ENCODE measurements around the gene EIF5AL1. TPM values are rescaled to one million over a fixed set of nuclear protein-coding genes. Genes with fewer than 3 reads are reported as not detected.
"Not testable (repeated sequence)": the region's sequence is repeated elsewhere in the genome, so short reads cannot be mapped to it uniquely, and the experiment has no call there.

Gene EIF5AL1
- polyA plus RNA-seq, 1 experiment = 0.23 TPM

GRCh38 chr10:79525049-79525710 lies 12.8 kb downstream of the EIF5AL1 start:
- H3K4me3 ChIP-seq (ENCODE audit: low read depth, low read length); POLR2A ChIA-PET; H3K27me3 ChIP-seq (ENCODE audit: control insufficient read depth, insufficient read depth, low read length); H3K36me3 ChIP-seq (ENCODE audit: control insufficient read depth, insufficient read depth, low read length); CTCF ChIA-PET; DNase-seq (ENCODE audit: low read depth): not testable (repeated sequence)

- POLR2A ChIA-PET; H3K4me3 ChIP-seq (ENCODE audit: low read depth, low read length); H3K27me3 ChIP-seq (ENCODE audit: control insufficient read depth, insufficient read depth, low read length); H3K36me3 ChIP-seq (ENCODE audit: control insufficient read depth, insufficient read depth, low read length); DNase-seq (ENCODE audit: low read depth): not testable (repeated sequence)
- CTCF ChIA-PET = interaction anchor here (0.6 kb wide), 1 partner anchor 571 kb away, joined by 5 read pairs; no protein-coding TSS in a partner anchor
Measured at GRCh38 chr10:79528261-79528660, 15.9 kb downstream of the EIF5AL1 start.

GRCh38 chr10:79533142-79533902 lies 21.0 kb downstream of the EIF5AL1 start:
- CTCF ChIA-PET; DNase-seq (ENCODE audit: low read depth): not testable (repeated sequence)

GRCh38 chr10:79533903-79534175 lies 21.5 kb downstream of the EIF5AL1 start:
- H3K4me3 ChIP-seq (ENCODE audit: low read depth, low read length); POLR2A ChIA-PET; DNase-seq (ENCODE audit: low read depth); H3K36me3 ChIP-seq (ENCODE audit: control insufficient read depth, insufficient read depth, low read length); CTCF ChIA-PET; H3K27me3 ChIP-seq (ENCODE audit: control insufficient read depth, insufficient read depth, low read length): not testable (repeated sequence)

More at GRCh38 chr10:79533142-79533902, 21.0 kb downstream of the EIF5AL1 start:
- POLR2A ChIA-PET; H3K36me3 ChIP-seq (ENCODE audit: control insufficient read depth, insufficient read depth, low read length); H3K27me3 ChIP-seq (ENCODE audit: control insufficient read depth, insufficient read depth, low read length); H3K4me3 ChIP-seq (ENCODE audit: low read depth, low read length): not testable (repeated sequence)

GRCh38 chr10:79538311-79538710 lies 26.0 kb downstream of the EIF5AL1 start:
- DNase-seq (ENCODE audit: low read depth); H3K27me3 ChIP-seq (ENCODE audit: control insufficient read depth, insufficient read depth, low read length); H3K36me3 ChIP-seq (ENCODE audit: control insufficient read depth, insufficient read depth, low read length); POLR2A ChIA-PET; H3K4me3 ChIP-seq (ENCODE audit: low read depth, low read length): not testable (repeated sequence)
- CTCF ChIA-PET = interaction anchor here (0.8 to 2.6 kb wide), 6 partner anchors 8 to 509 kb away, joined by 3 to 24 read pairs (median 4); no protein-coding TSS in a partner anchor

- DNase-seq (ENCODE audit: low read depth); H3K36me3 ChIP-seq (ENCODE audit: control insufficient read depth, insufficient read depth, low read length); POLR2A ChIA-PET; H3K27me3 ChIP-seq (ENCODE audit: control insufficient read depth, insufficient read depth, low read length); H3K4me3 ChIP-seq (ENCODE audit: low read depth, low read length); CTCF ChIA-PET: not testable (repeated sequence)
Measured at GRCh38 chr10:79540930-79541329, 28.6 kb downstream of the EIF5AL1 start.

- no peak overlapping the region for H3K4me3 ChIP-seq (ENCODE audit: low read depth, low read length)
- ChIA-PET POLR2A (no interaction called here), CTCF (interaction anchor here (1.0 kb wide), 1 partner anchor 505 kb away, joined by 3 read pairs; no protein-coding TSS in a partner anchor)
- peaks cover 4% of the 10 kb centered on the region for H3K27me3 ChIP-seq (ENCODE audit: control insufficient read depth, insufficient read depth, low read length)
- no peaks in the 10 kb centered on the region for H3K36me3 ChIP-seq (ENCODE audit: control insufficient read depth, insufficient read depth, low read length)
- no peak for TF ChIP-seq CTCF (IDR thresholded peaks at IDR 0.05; ENCODE audit: insufficient read depth, low read depth, low read length)
- no peak for DNase-seq (ENCODE audit: low read depth)
Measured at GRCh38 chr10:79542626-79543025, 30.3 kb downstream of the EIF5AL1 start.

GRCh38 chr10:79544408-79544807 lies 32.1 kb downstream of the EIF5AL1 start:
- H3K27me3 ChIP-seq (ENCODE audit: control insufficient read depth, insufficient read depth, low read length); DNase-seq (ENCODE audit: low read depth); H3K36me3 ChIP-seq (ENCODE audit: control insufficient read depth, insufficient read depth, low read length); H3K4me3 ChIP-seq (ENCODE audit: low read depth, low read length); POLR2A ChIA-PET; CTCF ChIA-PET: not testable (repeated sequence)

- POLR2A ChIA-PET; H3K36me3 ChIP-seq (ENCODE audit: control insufficient read depth, insufficient read depth, low read length); H3K4me3 ChIP-seq (ENCODE audit: low read depth, low read length); H3K27me3 ChIP-seq (ENCODE audit: control insufficient read depth, insufficient read depth, low read length); DNase-seq (ENCODE audit: low read depth): not testable (repeated sequence)
- CTCF ChIA-PET = interaction anchor here (1.7 kb wide), 1 partner anchor 502 kb away, joined by 4 read pairs; no protein-coding TSS in a partner anchor
Measured at GRCh38 chr10:79544926-79545659, 32.8 kb downstream of the EIF5AL1 start.

- POLR2A ChIA-PET = interaction anchor here (0.6 kb wide), 1 partner anchor 679 kb away, joined by 3 read pairs; no protein-coding TSS in a partner anchor
- H3K27me3 ChIP-seq (ENCODE audit: control insufficient read depth, insufficient read depth, low read length) = peaks cover 14% of the 10 kb centered on the region
- not testable (repeated sequence) for H3K4me3 ChIP-seq (ENCODE audit: low read depth, low read length); DNase-seq (ENCODE audit: low read depth); H3K36me3 ChIP-seq (ENCODE audit: control insufficient read depth, insufficient read depth, low read length)
- CTCF ChIA-PET = interaction anchor here (1.7 to 1.8 kb wide), 2 partner anchors 9 to 500 kb away, joined by 4 to 5 read pairs; no protein-coding TSS in a partner anchor
Measured at GRCh38 chr10:79547128-79547527, 34.8 kb downstream of the EIF5AL1 start.

Measured in BJ (cell line).